Cerebellar nuclear complex (tissue), 1 donor: ENCODE measurements around the gene SUPT20H.

Experiments
- DNase-seq, 2 experiments: peaks; one replicate each; lab custom pipeline; 2025; lab: John Stamatoyannopoulos, UW

Gene SUPT20H

DNA sequence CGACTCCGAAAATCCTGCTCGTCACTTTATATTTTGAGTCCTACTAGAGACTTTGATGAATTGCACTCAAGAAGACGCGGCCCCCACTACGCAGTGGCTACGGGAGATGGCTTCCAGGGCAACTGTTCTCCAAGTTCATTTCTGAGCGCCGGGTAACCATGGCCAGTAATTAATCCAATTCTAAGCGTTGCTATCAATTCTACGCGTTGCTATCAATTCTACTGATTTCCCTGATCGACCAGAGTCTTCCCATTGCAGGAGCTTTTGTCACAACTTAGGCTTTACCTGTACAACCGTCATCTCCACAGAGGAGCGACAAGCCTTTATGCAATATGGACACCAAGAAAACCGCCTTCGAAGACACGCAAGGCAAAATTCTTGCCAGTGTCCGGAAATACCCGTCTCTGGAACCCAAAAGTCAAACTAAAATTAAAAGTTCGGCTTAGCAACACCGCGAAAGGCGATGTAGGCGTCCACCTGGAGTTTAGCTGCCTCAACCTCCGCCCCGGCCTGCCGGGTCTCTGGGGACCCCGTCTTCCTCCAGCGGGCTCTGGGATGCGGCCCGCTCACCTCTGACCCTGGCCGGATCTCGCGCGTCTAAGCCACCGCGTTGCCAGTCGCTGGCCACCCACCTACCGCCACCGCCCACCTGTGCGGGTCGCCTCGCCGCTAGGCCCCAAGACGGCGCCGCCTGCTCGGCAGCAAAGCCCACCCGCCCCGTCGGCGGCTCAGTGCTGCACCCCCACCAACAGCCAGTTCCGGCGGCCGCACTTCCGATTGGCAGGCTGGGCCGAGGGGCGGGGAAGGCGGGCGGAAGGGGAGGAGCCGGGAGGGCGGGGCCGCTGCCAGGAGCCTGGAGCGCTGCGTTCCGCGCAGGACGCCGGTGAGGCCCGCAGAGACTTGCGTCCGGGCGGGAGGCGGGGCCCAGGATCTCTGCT lies at the start of gene SUPT20H:
SUPT20H (minus strand) TSS at position 779 of the 938 bp plus-strand sequence. CDS start 8,198 bp downstream, outside the sequence.
- peak; percentile 57 to 81 for DNase-seq

DNA sequence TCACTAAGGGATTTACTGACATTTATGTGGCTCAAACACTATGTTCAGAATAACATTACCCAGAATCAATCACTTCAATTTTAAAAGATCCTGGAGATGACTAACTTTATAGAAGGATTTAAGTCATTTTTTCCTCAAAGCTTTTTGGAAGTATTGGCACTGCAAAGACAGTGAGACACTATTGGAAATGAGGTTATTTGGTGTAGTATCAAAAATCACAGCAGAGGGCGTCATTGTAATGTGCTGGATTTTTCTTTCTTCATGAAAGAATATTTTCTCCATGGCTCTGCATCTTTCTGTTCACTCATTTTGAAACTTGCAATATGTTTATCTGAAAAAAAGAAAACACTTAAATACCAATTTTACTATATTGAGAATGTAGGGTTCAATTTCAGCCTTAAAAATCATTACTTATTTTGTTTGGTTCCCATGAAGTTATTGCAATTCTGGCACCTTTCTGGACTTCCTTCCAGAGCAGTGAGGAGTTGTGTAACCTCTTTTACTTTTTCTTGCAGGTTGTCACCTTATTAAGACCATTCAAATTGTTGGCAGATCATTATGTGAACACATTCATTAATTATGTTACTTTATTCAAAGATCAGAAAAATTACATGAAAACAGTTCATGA lies 49.7 kb upstream of the SUPT20H start:
- DNase-seq, result no peak

DNA sequence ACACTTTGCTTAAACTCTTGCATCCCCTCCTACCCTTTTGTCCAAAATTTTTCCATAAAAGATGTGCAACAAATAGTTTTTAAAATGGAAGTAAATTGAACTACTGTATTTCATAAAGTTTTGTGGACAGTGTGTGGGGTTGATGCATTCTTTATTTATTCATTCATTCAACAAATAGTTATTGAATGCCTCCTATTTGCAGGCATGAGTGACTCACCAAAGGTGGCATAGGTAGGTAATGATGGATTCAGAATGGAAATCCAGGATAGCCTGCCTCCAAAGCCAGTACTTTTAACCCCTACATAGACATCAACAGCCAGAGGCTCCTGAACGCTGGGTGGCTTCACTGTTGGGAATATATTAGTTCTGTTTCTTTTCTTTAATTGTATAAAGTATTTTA lies 48.4 kb upstream of the SUPT20H start:
- no peak for DNase-seq

DNA sequence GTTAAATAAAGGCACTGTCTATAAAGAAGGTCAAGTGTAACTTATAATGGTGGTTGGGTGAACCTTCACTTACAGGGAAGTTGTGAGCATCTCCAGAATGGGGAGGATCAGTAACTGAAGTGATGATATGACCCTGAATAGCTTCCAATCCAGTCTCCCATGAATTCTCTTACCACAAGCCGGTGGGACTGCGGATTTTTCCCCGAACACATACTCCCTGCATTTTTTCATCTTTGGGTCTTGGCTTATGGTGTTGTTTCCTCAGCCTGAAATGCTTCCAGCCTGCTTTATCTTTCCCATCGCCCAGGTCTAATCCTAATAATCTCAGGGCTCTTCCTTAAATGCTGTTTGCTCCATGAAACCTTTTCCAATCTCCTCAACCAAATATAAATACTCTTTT lies 48.0 kb upstream of the SUPT20H start:
- DNase-seq, result no peak

DNA sequence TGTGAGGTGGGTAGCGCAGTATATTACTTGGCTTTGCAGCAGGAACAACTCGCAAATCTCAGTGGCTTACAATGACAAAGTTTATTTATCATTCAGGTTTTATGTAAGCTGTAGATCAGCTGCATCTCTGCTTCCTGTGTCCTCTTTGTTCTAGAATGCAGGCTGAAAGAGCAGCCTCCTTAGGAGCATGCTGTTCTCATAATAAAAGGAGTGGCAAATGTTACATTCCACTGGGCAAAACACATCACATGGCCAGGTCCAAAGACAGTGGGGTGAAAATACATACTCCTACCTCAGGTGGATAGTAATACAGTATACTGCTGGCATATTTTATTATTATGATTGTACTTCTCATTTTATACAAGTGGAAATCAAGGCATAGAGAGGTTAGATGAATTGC lies 47.2 kb upstream of the SUPT20H start:
- no peak for DNase-seq

DNA sequence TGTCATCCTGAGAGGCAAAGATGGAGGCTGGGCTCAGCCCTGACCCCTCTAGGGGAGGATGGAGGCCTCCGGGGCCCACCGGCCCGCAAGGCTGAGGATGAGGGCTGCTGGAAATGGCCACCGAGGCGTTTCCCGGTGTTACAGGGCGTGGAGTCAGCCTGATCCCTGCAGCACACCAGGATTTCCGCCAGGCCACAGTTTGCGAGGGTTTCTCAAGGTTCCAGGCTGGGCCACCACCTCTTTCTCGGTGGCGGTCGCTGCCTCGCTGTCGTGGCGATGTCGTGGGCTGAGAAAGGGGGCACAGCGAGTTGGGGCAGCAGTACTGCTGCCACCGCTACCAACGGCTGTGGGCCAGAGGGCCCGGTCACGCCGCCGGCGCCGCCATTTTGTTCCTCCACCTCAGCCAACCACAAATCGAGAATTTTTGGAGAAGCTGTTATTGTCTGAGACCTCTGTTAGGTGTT lies 45.8 kb upstream of the SUPT20H start, which contains the start of gene CSNK1A1L:
CSNK1A1L (minus strand) TSS at position 414 of the 464 bp plus-strand sequence; CDS start at position 6, 408 bp downstream.
- DNase-seq, result no peak

DNA sequence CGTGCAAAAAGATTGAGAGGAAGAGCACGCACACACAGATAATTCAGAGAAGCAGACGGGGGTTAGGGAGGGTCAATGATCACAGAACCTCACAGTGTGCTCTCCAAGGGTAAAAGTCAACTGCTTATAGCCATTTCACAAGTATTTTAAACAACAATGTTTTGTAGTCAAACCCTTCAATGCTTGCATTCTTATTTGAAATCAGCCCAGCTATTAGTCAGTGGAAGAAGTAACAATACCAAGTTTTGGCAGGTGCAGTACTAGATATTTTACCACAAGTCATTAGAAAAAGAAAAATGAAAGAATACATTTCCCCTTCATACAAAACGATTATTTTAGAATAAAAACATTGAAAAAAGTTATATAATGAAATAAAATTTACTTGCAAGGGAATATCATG lies 43.4 kb upstream of the SUPT20H start:
- no peak for DNase-seq

DNA sequence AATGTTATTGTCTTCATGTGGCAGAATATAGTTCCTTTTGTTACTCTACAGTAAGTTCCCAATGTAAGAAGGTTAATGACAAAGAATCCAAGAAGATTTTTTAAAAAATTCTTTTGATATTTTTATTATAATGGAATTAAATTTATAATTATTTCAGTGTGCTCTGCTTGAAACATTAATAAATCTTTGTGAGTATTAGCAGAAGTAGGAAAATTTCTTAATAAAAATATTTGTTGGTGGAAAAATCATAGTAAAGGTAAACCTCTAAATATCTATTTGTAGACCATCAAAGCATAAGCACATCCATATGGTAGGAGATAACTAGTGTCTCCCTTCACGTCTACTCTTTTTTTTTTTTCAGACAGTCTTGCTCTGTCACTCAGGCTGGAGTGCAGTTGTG lies 41.7 kb upstream of the SUPT20H start:
- DNase-seq, result no peak

DNA sequence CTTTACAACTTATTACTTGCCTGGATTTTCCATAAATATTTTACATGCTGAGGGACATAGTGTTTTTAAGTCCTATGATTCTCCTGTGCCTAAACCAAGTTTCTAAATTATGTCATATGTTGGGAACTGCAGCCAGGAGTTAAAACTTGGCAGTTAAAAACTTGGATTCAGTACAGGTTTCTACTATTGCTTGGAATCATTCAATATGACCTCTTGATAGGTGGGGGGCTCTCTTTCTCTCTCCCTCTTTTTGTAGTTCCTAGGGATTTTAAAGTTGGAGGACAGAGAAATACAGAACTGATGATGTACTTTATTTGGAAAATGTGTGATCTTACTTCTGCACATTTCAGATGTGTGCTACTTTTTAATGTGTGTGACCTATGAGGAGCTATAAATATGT lies 41.2 kb upstream of the SUPT20H start:
- no peak for DNase-seq

DNA sequence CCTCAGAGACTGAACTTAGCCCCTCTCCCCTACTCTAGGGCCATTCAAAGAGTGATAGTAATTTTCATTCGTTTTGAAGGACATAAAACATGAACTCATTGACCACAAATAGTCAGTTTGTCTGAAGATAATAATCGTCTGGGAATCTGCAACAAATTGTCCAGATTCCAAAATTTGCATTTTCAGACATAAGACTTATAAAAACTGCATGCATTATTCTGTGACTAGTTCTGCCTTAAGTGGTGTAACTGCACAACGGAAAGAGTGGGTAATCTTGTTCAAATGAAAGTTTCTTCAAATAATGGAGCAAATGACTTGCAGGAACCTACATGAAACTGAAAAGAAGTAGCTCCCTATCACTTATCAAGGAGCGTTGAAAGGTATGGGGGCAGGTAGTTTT lies 37.6 kb upstream of the SUPT20H start:
- no peak for DNase-seq

DNA sequence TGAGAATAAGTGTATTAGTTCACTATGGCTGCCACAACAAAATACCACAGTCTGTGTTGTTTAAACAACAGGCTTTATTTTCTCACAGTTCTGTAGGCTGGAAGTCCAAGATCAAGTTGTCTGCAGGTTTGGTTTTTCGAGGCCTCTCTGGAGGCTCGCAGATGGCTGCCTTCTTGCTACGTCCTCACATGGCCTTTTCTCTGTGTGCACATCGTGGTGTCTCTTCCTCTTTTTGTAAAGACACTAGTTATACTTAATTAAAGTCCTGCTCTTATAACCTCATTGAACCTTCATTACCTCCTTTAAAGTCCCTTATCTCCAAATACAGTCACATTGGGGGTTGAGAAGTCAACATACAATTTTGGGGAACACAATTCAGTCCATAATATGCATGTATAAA lies 35.4 kb upstream of the SUPT20H start:
- no peak for DNase-seq

DNA sequence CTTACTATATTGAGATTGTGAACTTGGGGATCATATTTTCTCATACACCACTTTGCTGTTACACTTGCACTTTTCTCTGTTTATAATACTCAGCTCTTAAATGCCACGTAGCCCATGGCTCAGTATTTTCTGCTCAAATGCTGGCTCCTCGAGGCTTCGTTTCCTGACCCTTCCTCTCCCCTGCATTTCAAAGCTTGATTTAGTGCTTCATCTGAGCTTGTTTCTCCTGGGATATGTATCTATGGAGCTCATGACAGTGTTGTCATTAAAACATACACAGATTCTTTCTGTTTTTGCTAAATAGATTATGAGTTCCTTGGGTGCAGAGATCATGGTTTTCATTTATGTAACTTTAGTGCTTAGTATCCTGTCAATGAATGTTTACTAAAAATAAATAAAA lies 34.6 kb upstream of the SUPT20H start:
- DNase-seq, result no peak

DNA sequence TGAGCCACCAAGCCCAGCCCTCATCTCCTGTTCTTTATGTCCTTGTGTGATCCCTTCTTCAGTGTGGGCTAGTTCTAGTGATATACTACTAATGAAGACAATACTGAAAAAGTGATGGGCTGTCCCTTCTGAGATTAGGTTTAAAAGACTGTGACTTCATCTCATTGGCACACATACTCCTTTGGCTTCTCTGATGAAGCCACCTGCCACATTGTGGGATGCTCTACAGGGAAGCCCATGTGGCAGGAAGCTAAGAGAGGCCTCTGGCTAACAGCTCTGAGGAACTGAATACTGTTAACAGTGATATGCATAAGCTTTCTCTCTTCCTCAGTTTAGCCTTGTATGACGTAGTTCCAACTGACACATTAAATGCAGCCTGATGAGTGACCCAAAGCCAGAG lies 32.3 kb upstream of the SUPT20H start:
- DNase-seq, result no peak

DNA sequence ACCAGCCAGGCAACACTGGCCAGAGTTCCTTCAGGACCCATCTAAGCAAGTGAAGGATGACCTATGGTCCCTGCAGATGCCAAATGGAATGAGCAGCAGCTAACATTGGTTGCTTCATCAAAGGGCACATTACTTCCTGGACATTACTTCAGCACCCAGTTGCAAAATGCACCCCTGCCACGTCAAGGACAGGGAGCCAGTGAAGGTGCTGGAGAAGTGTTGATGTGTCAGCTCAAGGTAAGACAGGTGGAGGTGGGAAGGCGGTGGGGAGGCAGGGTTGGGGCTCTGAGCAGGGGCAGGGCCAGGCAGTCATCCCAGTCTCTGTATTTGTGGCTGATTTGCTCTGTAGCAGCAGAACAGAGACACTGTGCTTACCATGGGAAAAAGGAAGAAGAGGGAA lies 31.4 kb upstream of the SUPT20H start:
- no peak for DNase-seq

DNA sequence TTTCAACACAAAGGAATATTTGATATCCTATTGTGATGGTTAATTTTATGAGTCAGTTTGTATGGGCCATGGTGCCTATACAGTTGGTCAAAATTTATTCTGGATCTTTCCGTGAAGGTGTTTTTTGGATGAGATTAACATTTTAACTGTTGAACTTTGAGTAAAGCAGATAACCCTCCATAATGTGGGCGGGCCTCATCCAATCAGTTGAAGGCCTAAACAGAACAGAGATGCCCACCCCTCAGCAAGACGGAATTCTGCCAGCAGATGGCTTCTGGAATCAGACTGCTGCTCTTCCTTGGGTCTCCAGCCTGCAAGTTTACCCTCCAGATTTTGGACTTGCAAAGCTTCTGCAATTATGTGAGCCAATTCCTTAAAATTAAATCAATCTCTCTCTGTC lies 30.0 kb upstream of the SUPT20H start:
- no peak for DNase-seq

DNA sequence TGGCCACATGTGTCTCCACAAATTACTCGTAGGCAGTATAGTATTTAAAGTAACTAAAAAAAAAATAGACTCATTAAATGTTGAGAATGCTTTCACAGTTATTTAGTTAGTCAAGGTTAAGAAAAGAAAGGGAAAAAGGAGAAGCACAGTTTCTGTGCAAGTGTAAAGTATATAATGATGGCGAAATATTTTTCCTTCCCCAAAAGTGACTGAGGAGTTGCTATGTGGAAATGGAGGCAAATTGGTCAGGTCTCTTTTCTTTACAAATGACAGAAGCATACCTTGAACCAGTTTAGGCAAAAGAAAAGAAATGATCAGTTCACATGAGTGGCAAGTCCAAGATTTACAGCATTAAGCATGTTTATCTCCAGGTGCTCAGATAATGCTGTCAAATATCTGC lies 28.0 kb upstream of the SUPT20H start:
- no peak for DNase-seq

DNA sequence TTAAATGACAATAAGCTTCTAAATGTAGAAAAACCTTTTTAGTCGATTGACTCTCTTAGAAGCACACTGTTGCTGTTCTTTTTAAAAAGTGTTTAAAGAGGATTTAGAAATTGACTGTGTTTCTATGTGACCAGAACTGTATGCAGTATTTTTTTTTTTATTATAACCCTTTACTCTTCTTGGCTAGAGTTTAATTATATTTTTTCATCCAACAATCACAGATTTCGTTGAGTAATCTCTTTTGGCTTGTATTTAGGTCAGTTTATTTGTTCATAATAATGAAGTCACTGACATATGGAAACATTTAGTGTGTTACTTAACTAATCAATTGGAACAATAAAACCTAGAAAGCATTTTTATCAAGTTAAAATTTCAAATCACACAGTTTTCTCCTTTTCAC lies 26.1 kb upstream of the SUPT20H start:
- no peak for DNase-seq

DNA sequence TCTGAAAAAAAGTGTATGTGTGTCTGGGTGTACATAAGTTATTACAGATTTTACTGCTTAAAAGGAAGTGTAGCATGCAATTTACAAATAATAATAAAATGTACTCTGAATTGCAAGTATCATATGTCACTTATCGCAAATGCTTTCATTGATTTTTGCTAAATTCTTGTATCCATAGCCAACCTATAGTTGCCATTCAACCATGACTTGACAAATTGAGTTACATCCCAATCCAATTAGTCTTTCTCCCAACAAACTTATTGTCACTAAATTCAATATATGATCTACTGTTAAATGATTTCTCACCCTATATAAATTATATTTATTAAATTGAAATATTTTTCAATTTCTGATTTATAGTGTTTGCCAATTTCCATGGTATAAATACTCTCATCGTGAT lies 17.3 kb upstream of the SUPT20H start:
- no peak for DNase-seq

DNA sequence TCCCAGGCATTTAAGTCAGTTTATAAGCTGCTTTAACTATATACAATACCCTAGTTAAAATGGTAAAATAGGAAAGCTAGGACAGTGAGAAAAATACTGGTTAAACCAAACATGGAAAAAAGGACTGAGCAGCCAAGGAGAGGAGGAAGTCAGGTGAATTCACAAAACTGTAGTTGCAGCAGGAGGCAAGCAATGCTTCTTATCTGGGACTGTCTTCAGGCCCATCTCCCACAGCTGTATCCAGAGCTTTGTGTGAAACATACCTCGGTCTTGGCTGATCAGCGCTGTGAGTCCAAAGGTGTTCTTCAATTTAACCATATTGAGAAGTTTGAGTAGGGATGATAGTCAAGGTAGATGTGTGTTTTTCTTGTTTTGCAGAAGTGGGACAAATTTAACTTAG lies 15.7 kb upstream of the SUPT20H start:
- DNase-seq, result no peak

DNA sequence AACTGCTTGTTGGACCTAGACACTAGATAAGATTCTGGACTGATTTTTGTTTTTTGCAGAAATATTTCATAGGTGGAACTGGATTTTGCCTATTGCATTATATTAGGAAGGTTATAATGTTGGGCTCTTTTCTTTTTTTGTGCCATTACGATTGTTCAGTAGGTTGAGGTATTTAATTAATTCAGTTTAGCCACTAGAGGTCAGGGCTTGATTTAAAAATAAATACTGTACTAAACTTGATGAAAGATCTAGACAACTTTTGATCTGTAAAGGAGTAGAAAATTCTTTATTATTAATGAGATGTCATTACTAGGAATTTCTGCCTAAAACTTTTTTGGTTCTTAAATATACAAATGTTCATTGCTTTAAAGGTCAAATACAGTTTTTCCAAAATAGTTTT lies 15.2 kb upstream of the SUPT20H start:
- DNase-seq, result no peak

DNA sequence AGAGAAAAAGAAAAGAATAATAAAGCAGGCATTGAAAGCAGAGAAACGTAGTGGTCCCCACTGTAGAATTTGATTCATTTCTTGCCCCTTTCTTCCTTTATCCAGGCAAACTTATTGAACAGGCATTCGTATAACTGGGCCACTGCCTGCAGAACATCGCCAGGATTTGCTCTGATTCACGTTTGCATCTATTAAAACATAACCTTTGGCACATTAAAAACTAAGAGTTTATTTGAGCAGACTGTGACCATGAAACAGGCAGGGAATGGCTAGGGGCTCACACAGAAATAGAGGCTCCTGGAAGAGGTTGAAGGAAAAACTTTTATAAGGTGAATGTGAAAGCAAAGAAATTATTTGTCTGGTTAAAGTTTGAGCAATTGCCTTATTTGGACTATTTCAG lies 12.5 kb upstream of the SUPT20H start:
- no peak for DNase-seq

DNA sequence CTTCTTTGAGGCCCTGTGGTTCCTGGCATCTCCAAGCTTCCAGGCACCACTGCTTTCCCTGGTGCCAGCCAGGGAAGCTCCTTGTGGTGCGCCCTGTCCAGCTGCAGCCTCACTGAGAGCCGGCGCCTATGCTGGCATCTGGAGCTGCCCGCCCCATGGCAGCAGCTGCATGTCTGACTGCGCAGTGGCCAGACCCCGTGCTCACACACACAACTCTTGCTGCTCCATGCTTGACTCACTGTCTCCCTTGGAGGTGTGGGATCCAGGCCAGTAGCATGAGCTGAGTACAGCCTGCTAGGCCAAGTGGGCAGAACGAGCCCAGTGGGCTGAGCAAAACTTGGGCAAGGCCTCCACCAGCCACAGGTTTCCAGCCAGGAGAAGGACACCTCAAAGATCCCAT lies 11.5 kb upstream of the SUPT20H start:
- DNase-seq, result no peak

DNA sequence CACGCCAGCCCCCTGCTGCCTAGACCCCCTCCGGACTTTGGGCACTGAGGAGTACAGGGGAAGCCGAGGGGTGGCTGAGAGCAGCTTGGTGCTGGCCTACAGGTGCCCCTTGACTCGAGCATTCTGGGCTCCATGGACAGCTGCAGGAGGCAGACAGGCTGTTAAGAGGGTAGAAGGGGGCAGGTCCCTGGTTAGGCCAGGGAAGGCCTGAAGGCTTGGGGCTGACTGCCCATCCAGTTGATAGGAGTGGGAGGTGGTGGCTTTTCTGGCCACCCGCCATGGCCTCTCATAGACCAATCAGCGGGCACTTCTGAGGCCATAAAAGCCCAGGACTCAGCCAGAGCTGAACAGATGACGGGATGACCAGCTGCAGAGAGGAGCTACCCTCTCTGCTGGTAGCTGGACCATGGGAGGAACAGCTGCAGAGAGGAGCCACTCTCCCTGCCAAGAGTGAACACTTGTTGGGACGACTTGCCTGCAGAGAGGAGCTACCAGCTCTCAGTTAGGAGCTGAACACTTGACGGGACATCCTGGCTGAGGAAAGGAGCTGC lies 10.7 kb upstream of the SUPT20H start:
- DNase-seq, result no peak
